Mesodermal cell (in vitro differentiated cells): Measurements from ENCODE around the gene DDOST. TPM values are rescaled to one million over a fixed set of nuclear protein-coding genes. Genes with fewer than 3 reads are reported as not detected.

Source experiments
- H3K27ac ChIP-seq: 2 replicates; pipeline ENCODE4 v1.7.0; 2013; ENCODE audit warnings: mild to moderate bottlenecking, low read depth, low read length, moderate library complexity; ENCODE audit not compliant: severe bottlenecking
- H3K36me3 ChIP-seq: 2 replicates; pipeline ENCODE4 v1.7.1; 2013; ENCODE audit warnings: mild to moderate bottlenecking, low read length, moderate library complexity; ENCODE audit not compliant: control insufficient read depth, insufficient read depth
- H3K4me1 ChIP-seq: one replicate; pipeline ENCODE4 v1.7.1; 2013; ENCODE audit warnings: mild to moderate bottlenecking, low read length; ENCODE audit not compliant: insufficient read depth, control insufficient read depth, poor library complexity, severe bottlenecking
- H3K4me3 ChIP-seq: 2 replicates; pipeline ENCODE4 v1.7.0; 2013; ENCODE audit warnings: low read length, control low read depth, mild to moderate bottlenecking; ENCODE audit not compliant: insufficient read depth, poor library complexity, severe bottlenecking; ENCODE audit errors: extremely low read depth
- H3K9me3 ChIP-seq: 2 replicates; pipeline ENCODE4 v1.7.1; 2013; ENCODE audit warnings: mild to moderate bottlenecking, low read length, moderate library complexity; ENCODE audit not compliant: control insufficient read depth
- WGBS, 2 experiments: methylation state at CpG; one replicate each; pipeline ENCODE4 v1.1.5; 2013; ENCODE audit warnings: missing lambda C conversion rate in 2 of 2; ENCODE audit not compliant: insufficient coverage in 2 of 2; 5-methylcytosine and 5-hydroxymethylcytosine counted together
- polyA plus RNA-seq, 2 experiments: library from polyadenylated mRNA; stranded (reverse); fragments of 50-300 nt; gene quantifications; one replicate each; pipeline ENCODE4 v1.2.3, GENCODE V29; 2013

The DDOST gene
- polyA plus RNA-seq (2013, experiment 1 of 2), result 255 TPM
- 225 TPM for polyA plus RNA-seq (2013, experiment 2 of 2)

DNA sequence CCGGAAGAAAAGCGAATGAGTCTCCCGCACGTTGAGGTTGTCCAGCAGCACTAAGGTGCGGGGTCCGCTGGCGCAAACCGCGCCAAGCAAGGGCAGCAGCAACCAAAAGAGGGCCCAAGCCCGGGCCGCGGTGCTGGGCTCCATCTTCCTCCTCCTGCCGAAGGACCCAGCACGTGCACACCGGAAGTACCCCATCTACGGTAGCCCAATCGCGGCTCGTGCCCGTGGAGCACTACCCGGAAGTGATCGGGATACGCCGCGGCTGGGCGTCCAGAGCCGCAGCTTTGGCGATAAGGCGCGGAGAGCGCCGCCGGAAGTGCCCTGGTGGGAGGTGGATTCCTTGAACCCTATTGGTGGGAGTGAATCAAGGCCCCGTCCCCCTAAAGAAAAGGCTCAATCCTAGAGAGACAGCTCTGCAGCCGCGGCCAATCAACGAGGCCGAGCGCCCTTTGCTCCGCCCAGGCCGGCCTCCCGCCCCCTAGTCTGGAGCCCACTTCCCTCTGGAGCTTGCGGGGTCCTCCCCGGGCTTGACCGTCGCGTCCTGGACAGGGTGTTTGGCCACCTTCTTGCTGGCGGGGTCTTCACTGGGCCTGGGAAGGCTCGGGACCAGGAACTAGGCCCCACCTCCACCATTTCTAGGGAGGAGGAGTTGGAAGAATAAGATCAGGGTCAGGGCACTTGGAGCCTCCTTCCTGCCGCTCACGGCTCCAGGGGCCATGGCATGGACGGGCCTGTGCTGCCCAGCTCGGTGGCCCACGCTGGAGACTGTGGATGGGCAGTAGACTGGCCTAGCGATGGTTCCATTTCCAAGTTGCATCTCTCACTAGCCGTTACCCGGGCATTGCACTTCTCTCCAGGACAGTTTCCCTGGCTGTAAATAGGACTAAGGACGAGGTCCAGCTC lies at the start of gene DDOST:
Gene DDOST (minus strand): TSS at position 163 of the 903 bp plus-strand sequence. CDS start 19 bp downstream, at position 144.
- peaks cover 15% of the 10 kb centered on the region for H3K4me1 ChIP-seq
- H3K4me3 ChIP-seq, result peak within 1 kb of the TSS; percentile 95
- H3K9me3 ChIP-seq, result no peaks in the 10 kb centered on the region
- H3K36me3 ChIP-seq, result peaks cover 34% of the 10 kb centered on the region
- WGBS, 2 experiments, result 3 to 5% methylated on average over 42 to 51 of the region's 58 CpGs
- H3K27ac ChIP-seq, result peak within 1 kb of the TSS; percentile 57

DNA sequence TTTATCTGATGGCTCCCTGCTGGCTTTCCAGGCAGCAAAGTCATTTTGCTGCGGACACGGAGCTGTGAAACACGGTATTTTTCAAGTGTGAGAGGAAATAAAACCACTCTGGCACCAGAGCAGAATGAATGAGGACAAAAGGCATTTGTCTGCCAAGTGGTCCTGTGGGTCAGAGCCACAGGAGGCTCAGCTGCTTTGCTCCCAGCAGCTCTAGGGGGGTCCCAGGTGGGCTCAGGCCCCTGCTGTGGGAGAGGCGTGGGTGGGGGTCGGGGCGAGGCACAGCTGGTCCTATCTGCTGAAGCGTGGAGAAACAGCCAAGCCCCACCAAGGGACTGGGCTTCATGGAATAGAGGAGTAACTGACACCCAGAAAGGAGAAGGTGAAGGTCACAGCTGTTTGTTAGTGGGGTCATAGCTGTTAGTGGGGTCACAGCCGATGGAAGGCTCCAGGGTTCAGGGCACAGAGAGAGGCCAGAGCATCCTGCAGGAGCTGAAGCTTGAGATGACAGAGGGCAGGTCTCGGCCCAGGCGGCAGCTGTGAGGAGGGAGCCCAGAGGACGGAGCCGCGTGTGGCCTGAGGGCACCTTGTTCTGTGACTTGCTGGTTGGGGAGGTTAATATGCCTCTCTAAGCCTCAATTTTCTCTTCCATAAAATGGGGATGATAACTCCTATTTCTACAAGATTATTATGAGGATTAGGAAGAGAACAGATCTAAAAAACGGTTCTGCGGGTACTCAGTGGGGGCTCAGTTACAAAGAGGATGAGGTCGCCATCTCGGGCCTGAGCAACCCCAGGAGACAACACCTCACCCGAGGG lies 49.5 kb upstream of the DDOST start:
- H3K36me3 ChIP-seq, result no peaks in the 10 kb centered on the region
- peaks cover 3% of the 10 kb centered on the region for H3K4me1 ChIP-seq
- H3K27ac ChIP-seq, result no peak overlapping the region
- no peak overlapping the region for H3K4me3 ChIP-seq
- H3K9me3 ChIP-seq, result no peaks in the 10 kb centered on the region
- 84 to 85% methylated on average over 5 to 13 of the region's 18 CpGs for WGBS, 2 experiments

DNA sequence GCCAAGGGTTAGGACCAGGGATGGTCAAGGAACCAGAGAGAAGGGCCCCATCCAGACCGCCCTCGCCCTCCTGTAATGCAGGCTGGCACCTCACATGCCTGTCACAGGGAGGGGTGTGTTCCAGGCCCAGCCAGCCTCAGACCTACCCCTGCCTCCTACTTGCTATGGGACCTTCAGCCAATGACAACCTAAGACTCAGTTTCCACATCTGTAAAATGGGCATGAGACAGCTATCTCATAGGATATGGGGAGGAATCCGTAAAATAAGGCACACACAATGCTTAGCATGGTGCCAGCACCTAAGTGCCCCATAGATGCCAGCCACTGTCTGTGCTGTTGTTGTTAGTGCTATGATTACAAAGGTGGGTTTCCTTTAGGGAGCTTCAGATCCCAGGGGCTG lies 48.7 kb upstream of the DDOST start:
- WGBS, 2 experiments, result 95 to 100% methylated on average over 1 to 2 of the region's 3 CpGs
- Histone ChIP-seq H3K4me3 (no peak overlapping the region), H3K36me3 (no peaks in the 10 kb centered on the region), H3K4me1 (peaks cover 11% of the 10 kb centered on the region), H3K9me3 (no peaks in the 10 kb centered on the region), H3K27ac (no peak overlapping the region)

- no peaks in the 10 kb centered on the region for H3K9me3 ChIP-seq
- 83 to 96% methylated on average over 4 to 5 of the region's 5 CpGs for WGBS, 2 experiments
- H3K36me3 ChIP-seq, result no peaks in the 10 kb centered on the region
Measured at GRCh38 chr1:20708891-20709290, 47.7 kb upstream of the DDOST start.

DNA sequence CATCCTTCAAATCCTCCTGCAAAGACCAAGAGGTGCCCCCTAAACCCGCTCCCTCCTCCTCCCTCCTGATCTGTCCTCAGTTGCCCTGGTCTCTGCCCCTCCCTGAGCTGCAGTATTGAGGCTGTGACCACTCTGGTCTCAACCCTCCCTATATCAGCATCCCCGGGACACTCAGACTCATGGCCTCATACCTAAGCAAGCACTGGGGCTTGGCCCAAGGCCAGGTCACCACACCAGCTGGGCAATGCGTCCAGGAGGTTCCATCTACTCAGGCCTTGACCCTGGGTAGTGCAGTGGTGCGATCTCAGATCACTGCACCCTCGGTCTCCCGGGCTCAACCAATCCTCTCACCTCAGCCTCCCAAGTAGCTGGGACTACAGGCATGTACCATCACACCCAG lies 46.9 kb upstream of the DDOST start:
- H3K36me3 ChIP-seq, result no peaks in the 10 kb centered on the region
- 92 to 94% methylated on average over 5 to 6 of the region's 6 CpGs for WGBS, 2 experiments
- peaks cover 15% of the 10 kb centered on the region for H3K4me1 ChIP-seq
- H3K4me3 ChIP-seq, result no peak overlapping the region
- no peak overlapping the region for H3K27ac ChIP-seq
- no peaks in the 10 kb centered on the region for H3K9me3 ChIP-seq

More at GRCh38 chr1:20708891-20709290, 47.7 kb upstream of the DDOST start:
- Histone ChIP-seq H3K4me1 (peaks cover 15% of the 10 kb centered on the region), H3K27ac (no peak overlapping the region), H3K4me3 (no peak overlapping the region)

DNA sequence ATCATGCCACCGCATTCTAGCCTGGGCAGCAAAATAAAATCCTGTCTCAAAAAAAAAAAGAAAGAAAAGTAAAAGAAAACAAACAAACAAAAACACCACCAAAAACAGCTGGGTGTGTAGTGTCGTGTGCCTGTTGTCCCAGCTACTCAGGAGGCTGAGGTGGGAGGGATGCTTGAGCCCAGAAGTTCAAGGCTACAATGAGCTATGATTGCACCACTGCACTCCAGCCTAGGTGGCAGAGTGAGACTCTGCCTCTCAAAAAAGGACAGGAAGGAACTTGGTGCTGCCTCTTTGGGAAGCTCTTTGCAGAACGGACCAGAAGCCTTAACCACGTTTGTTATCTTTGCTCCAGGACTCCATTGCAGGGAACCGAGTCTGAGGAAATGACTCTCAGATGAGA lies 45.7 kb upstream of the DDOST start:
- Histone ChIP-seq H3K4me1 (peaks cover 15% of the 10 kb centered on the region), H3K27ac (no peak overlapping the region), H3K9me3 (no peaks in the 10 kb centered on the region), H3K36me3 (no peaks in the 10 kb centered on the region), H3K4me3 (no peak overlapping the region)
- 84 to 87% methylated on average over 3 to 4 of the region's 5 CpGs for WGBS, 2 experiments

GRCh38 chr1:20705203-20705755 lies 44.1 kb upstream of the DDOST start:
- Histone ChIP-seq H3K27ac (peak overlapping the region; percentile 64), H3K36me3 (no peaks in the 10 kb centered on the region), H3K4me3 (no peak overlapping the region), H3K9me3 (no peaks in the 10 kb centered on the region), H3K4me1 (peaks cover 19% of the 10 kb centered on the region)
- 89% methylated on average over 14 to 15 of the region's 15 CpGs for WGBS, 2 experiments

DNA sequence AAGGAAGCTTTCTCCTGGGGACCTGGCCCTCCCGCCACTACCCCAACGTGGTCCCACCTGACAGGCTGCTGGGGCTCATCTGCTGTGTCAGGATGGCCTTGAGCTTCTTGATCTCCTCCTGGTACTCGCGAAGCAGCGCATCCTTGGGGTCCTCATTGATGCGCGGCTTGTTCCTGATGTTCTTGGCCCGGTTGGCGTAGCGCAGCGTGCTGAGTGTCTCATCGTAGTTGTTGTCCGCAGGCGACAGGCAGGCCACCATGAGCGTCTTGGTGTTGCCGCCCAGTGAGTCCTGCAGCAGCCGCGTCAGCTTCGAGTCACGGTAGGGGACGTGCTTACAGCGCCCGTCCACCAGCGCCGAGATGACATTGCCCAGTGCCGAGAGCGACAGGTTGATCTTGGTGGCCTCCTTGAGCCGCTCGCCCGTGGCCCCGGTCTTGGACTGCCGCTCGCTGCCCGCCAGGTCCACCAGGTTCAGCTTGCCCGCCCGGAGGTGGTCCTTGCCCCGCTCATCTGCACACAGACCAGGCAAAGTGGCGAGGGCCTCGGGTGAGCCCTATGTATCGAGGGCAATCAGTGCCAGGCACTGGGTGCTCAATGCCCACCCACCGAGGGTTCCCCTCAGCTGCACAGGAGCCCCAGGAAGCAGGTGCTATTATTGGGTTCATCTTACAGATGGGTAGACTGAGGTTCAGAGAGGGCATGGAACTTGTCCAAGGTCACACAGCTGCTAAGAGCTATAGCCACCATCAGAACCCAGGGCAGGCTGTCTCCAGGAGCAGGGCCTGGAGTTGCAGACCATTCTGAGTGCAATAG lies 43.4 kb upstream of the DDOST start:
- H3K4me3 ChIP-seq, result no peak overlapping the region
- no peaks in the 10 kb centered on the region for H3K9me3 ChIP-seq

DNA sequence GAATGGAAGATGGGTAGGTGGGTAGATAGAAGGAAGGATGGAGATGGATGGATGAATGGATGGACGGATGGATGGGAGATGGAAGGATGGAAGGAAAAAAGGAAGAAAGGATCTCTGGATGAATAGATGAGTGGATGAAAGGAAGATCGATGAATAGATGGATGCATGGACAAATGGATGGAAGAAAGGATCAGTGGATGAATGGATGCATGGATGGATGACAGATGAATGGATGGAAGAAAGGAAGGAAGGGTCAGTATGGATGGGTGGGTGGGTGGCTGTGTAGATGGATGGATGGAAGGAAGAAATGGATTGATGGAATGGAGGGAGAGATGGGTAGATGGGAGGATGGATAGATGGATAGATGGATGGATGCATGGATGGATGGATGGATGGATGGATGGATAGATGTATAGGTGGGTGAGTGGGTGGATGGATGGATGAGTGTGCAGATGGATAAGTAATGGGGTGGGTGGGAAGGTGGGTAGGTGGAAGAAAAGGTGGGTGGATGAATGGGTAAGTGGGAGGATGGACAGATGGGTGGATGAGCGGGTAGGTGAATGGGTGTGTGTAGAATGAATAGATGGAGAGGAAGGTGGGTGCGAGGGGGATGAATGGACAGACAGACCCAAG lies 42.1 kb upstream of the DDOST start:
- WGBS, 2 experiments, result 73 to 82% methylated on average over 3 to 4 of the region's 4 CpGs
- Histone ChIP-seq H3K4me1 (peaks cover 28% of the 10 kb centered on the region), H3K4me3 (no peak overlapping the region), H3K9me3 (no peaks in the 10 kb centered on the region), H3K27ac (no peak overlapping the region), H3K36me3 (no peaks in the 10 kb centered on the region)

More for the DNA sequence above, 43.4 kb upstream of the DDOST start:
- 97% methylated on average over 38 to 41 of the region's 41 CpGs for WGBS, 2 experiments
- H3K4me1 ChIP-seq, result peaks cover 19% of the 10 kb centered on the region
- no peaks in the 10 kb centered on the region for H3K36me3 ChIP-seq
- peak overlapping the region; percentile 64 for H3K27ac ChIP-seq
